KG1 (cell line): ENCODE measurements around the gene SUGP1.
A peak's percentile ranks its signal among the peaks of the same experiment; 100 is the strongest.
"Not testable (repeated sequence)": the region's sequence is repeated elsewhere in the genome, so short reads cannot be mapped to it uniquely, and the experiment has no call there.

Experiments
- DNase-seq: peaks from one replicate; lab custom pipeline; 2025; lab: John Stamatoyannopoulos, UW

SUGP1 gene

GRCh38 chr19:19320361-19321140, at the start of gene SUGP1, which contains the start of gene MAU2:
Gene SUGP1, minus strand, starts transcription at chr19:19320509. Its CDS starts 13 bp downstream, at chr19:19320496.
Gene MAU2, plus strand, starts transcription at chr19:19320829. Its CDS starts 31 bp downstream, at chr19:19320860.
- peak; percentile 85 for DNase-seq

GRCh38 chr19:19368087-19368486, 47.8 kb upstream of the SUGP1 start:
- DNase-seq, result no peak

- DNase-seq, result peak; percentile 58
Measured at GRCh38 chr19:19366434-19367396, 46.4 kb upstream of the SUGP1 start.

GRCh38 chr19:19362075-19362474, 41.8 kb upstream of the SUGP1 start:
- no peak for DNase-seq

- DNase-seq, result peak; percentile 52
Measured at GRCh38 chr19:19361075-19361594, 40.8 kb upstream of the SUGP1 start.

- no peak for DNase-seq
Measured at GRCh38 chr19:19356901-19357566, 36.7 kb upstream of the SUGP1 start.

GRCh38 chr19:19356500-19356899, 36.2 kb upstream of the SUGP1 start:
- DNase-seq, result no peak

- no peak for DNase-seq
Measured at GRCh38 chr19:19355606-19356139, 35.4 kb upstream of the SUGP1 start.

GRCh38 chr19:19354932-19355331, 34.6 kb upstream of the SUGP1 start:
- DNase-seq, result no peak

GRCh38 chr19:19354007-19354406, 33.7 kb upstream of the SUGP1 start:
- no peak for DNase-seq

- no peak for DNase-seq
Measured at GRCh38 chr19:19352823-19353222, 32.5 kb upstream of the SUGP1 start.

- DNase-seq, result not testable (repeated sequence)
Measured at GRCh38 chr19:19350756-19351155, 30.4 kb upstream of the SUGP1 start.

- DNase-seq, result no peak
Measured at GRCh38 chr19:19349365-19349764, 29.1 kb upstream of the SUGP1 start.

- no peak for DNase-seq
Measured at GRCh38 chr19:19348266-19348665, 28.0 kb upstream of the SUGP1 start.

GRCh38 chr19:19347401-19348110, 27.2 kb upstream of the SUGP1 start:
- DNase-seq, result no peak

- no peak for DNase-seq
Measured at GRCh38 chr19:19345970-19346369, 25.7 kb upstream of the SUGP1 start.

- no peak for DNase-seq
Measured at GRCh38 chr19:19345232-19345631, 24.9 kb upstream of the SUGP1 start.

- DNase-seq, result no peak
Measured at GRCh38 chr19:19343762-19344161, 23.5 kb upstream of the SUGP1 start.

- no peak for DNase-seq
Measured at GRCh38 chr19:19343016-19343362, 22.7 kb upstream of the SUGP1 start.

- no peak for DNase-seq
Measured at GRCh38 chr19:19342086-19343015, 22.0 kb upstream of the SUGP1 start.
